MM.1S (cell line): Measurements from ENCODE around the gene COL4A3.

Experiments
- DNase-seq: peaks from one replicate; pipeline ENCODE4 v3.0.0-alpha.2; 2015
- H2AFZ ChIP-seq: fragments of 300-600 bp; sonication (generic); 2 replicates; pipeline ENCODE4 v1.6.0; 2016; ENCODE audit warnings: antibody characterized with exemption, low read length
- H3F3A ChIP-seq: fragments of 300-600 bp; sonication (generic); 2 replicates; pipeline ENCODE4 v1.6.1; 2016; ENCODE audit warnings: mild to moderate bottlenecking, antibody characterized with exemption, low read length, moderate library complexity, mixed read lengths; ENCODE audit not compliant: insufficient read depth
- H3K27ac ChIP-seq: fragments of 300-600 bp; sonication (generic); 2 replicates; pipeline ENCODE4 v1.5.1; 2016; ENCODE audit warnings: mild to moderate bottlenecking, low read length
- H3K27me3 ChIP-seq: fragments of 300-600 bp; sonication (generic); replicated peaks from 2 replicates; pipeline ENCODE4 v1.6.0; 2016; ENCODE audit warnings: low read length; ENCODE audit not compliant: insufficient read depth
- H3K36me3 ChIP-seq: fragments of 300-600 bp; sonication (generic); replicated peaks from 2 replicates; pipeline ENCODE4 v1.6.1; 2016; ENCODE audit warnings: mild to moderate bottlenecking, low read length, mixed read lengths; ENCODE audit not compliant: insufficient read depth
- H3K4me1 ChIP-seq: fragments of 300-600 bp; sonication (generic); 2 replicates; pipeline ENCODE4 v1.6.1; 2016; ENCODE audit warnings: low read length, mixed read lengths
- H3K4me2 ChIP-seq: fragments of 300-600 bp; sonication (generic); 2 replicates; pipeline ENCODE4 v1.6.0; 2016; ENCODE audit warnings: low read depth, low read length
- H3K4me3 ChIP-seq: fragments of 300-600 bp; sonication (generic); 2 replicates; pipeline ENCODE4 v1.5.1; 2016; ENCODE audit warnings: low read length, mixed read lengths
- H3K79me2 ChIP-seq: fragments of 300-600 bp; sonication (generic); 2 replicates; pipeline ENCODE4 v1.6.1; 2016; ENCODE audit warnings: mixed run types, low read length, mixed read lengths
- H3K9ac ChIP-seq: fragments of 300-600 bp; sonication (generic); 2 replicates; pipeline ENCODE4 v1.6.1; 2016; ENCODE audit warnings: low read length, mixed read lengths
- H3K9me2 ChIP-seq: fragments of 300-600 bp; sonication (generic); replicated peaks from 2 replicates; pipeline ENCODE4 v1.6.1; 2016; ENCODE audit warnings: mild to moderate bottlenecking, low read length, mixed read lengths; ENCODE audit not compliant: insufficient read depth
- H3K9me3 ChIP-seq: fragments of 300-600 bp; sonication (generic); replicated peaks from 2 replicates; pipeline ENCODE4 v1.6.1; 2016; ENCODE audit warnings: mild to moderate bottlenecking, low read length, mixed read lengths; ENCODE audit not compliant: insufficient read depth
- H4K20me1 ChIP-seq: fragments of 300-600 bp; sonication (generic); 2 replicates; pipeline ENCODE4 v1.6.1; 2016; ENCODE audit warnings: mild to moderate bottlenecking, low read length, moderate library complexity, mixed read lengths; ENCODE audit not compliant: insufficient read depth
- CTCF ChIP-seq: fragments of 300-600 bp; sonication (generic); IDR thresholded peaks from 2 replicates; pipeline ENCODE4 v1.5.1; 2016; ENCODE audit warnings: antibody characterized with exemption, low read length, mixed read lengths
- EZH2 ChIP-seq: fragments of 300-600 bp; sonication (generic); optimal IDR thresholded peaks from 2 replicates; pipeline ENCODE3; 2017; ENCODE audit warnings: low read depth, mild to moderate bottlenecking, antibody characterized with exemption, low read length, mixed read lengths
- EZH2phosphoT487 ChIP-seq: fragments of 300-600 bp; sonication (generic); IDR thresholded peaks from 2 replicates; pipeline ENCODE4 v1.6.1; 2018; ENCODE audit warnings: antibody characterized with exemption, low read length

COL4A3 gene

GRCh38 chr2:227130636-227131035 lies 33.8 kb upstream of the COL4A3 start:
- H3K9ac ChIP-seq = no peak overlapping the region
- no peaks in the 10 kb centered on the region for H3K9me2 ChIP-seq
- TF ChIP-seq EZH2phosphoT487 (no peak), CTCF (no peak), EZH2 (no peak)
- no peak for DNase-seq
- no peak overlapping the region for H3K27ac ChIP-seq
- H3K27me3 ChIP-seq = no peaks in the 10 kb centered on the region
- H3K4me2 ChIP-seq = no peak overlapping the region
- H3K36me3 ChIP-seq = no peaks in the 10 kb centered on the region
- no peaks in the 10 kb centered on the region for H3K4me1 ChIP-seq
- H4K20me1 ChIP-seq = no peaks in the 10 kb centered on the region
- H3F3A ChIP-seq = no peaks in the 10 kb centered on the region
- no peaks in the 10 kb centered on the region for H3K9me3 ChIP-seq
- H3K79me2 ChIP-seq = no peaks in the 10 kb centered on the region
- H2AFZ ChIP-seq = no peak overlapping the region
- H3K4me3 ChIP-seq = no peak overlapping the region

GRCh38 chr2:227132986-227133385 lies 31.4 kb upstream of the COL4A3 start:
- Histone ChIP-seq H3K4me2 (no peak overlapping the region), H2AFZ (no peak overlapping the region), H3K27me3 (no peaks in the 10 kb centered on the region), H3K9me2 (no peaks in the 10 kb centered on the region), H3K9me3 (no peaks in the 10 kb centered on the region), H3F3A (no peaks in the 10 kb centered on the region), H3K4me3 (no peak overlapping the region), H3K9ac (no peak overlapping the region), H3K79me2 (no peaks in the 10 kb centered on the region), H3K36me3 (no peaks in the 10 kb centered on the region), H3K27ac (no peak overlapping the region), H3K4me1 (no peaks in the 10 kb centered on the region), H4K20me1 (no peaks in the 10 kb centered on the region)
- no peak for DNase-seq
- TF ChIP-seq CTCF (no peak), EZH2 (no peak), EZH2phosphoT487 (no peak)

GRCh38 chr2:227134591-227134990 lies 29.8 kb upstream of the COL4A3 start:
- Histone ChIP-seq H3K9ac (no peak overlapping the region), H2AFZ (no peak overlapping the region), H3F3A (no peaks in the 10 kb centered on the region), H4K20me1 (no peaks in the 10 kb centered on the region), H3K79me2 (no peaks in the 10 kb centered on the region), H3K36me3 (no peaks in the 10 kb centered on the region), H3K9me3 (no peaks in the 10 kb centered on the region), H3K9me2 (no peaks in the 10 kb centered on the region), H3K27ac (no peak overlapping the region), H3K4me2 (no peak overlapping the region), H3K4me3 (no peak overlapping the region), H3K4me1 (no peaks in the 10 kb centered on the region), H3K27me3 (no peaks in the 10 kb centered on the region)
- no peak for TF ChIP-seq EZH2phosphoT487
- TF ChIP-seq CTCF = no peak
- no peak for TF ChIP-seq EZH2
- DNase-seq = no peak
